UCSD-AML1 (cell line): Measurements from ENCODE around the gene UFC1.
"Not testable (repeated sequence)": the region's sequence is repeated elsewhere in the genome, so short reads cannot be mapped to it uniquely, and the experiment has no call there.

ENCODE experiments used
- DNase-seq: peaks from one replicate; lab custom pipeline; 2025; ENCODE audit not compliant: unreplicated experiment; lab: John Stamatoyannopoulos, UW

Gene UFC1

GRCh38 chr1:161153682-161154337 is at the start of gene UFC1:
Gene UFC1 (plus strand): TSS chr1:161153978. CDS start chr1:161153998, 20 bp downstream.
- peak; percentile 82 for DNase-seq

- DNase-seq, result no peak
These were observed 47.3 kb upstream of the UFC1 start for GRCh38 chr1:161106431-161106830.

- no peak for DNase-seq
These were observed 42.7 kb upstream of the UFC1 start for GRCh38 chr1:161111117-161111516.

GRCh38 chr1:161111527-161111926 is 42.3 kb upstream of the UFC1 start:
- DNase-seq, result no peak

- DNase-seq, result no peak
These were observed 39.9 kb upstream of the UFC1 start for GRCh38 chr1:161113915-161114314.

- no peak for DNase-seq
These were observed 39.2 kb upstream of the UFC1 start for GRCh38 chr1:161114556-161114955.

- no peak for DNase-seq
These were observed 38.6 kb upstream of the UFC1 start for GRCh38 chr1:161115132-161115711.

GRCh38 chr1:161115961-161116360 is 37.8 kb upstream of the UFC1 start:
- DNase-seq, result not testable (repeated sequence)

- DNase-seq, result peak; percentile 87
These were observed 35.8 kb upstream of the UFC1 start, which contains the start of the genes NIT1 and PFDN2 for GRCh38 chr1:161117759-161118581. Gene NIT1 (plus strand): TSS chr1:161118105. CDS start chr1:161118177, 72 bp downstream. Gene PFDN2 (minus strand): TSS chr1:161118037. CDS start chr1:161118026, 11 bp downstream.

- DNase-seq, result peak; percentile 36
These were observed 34.5 kb upstream of the UFC1 start for GRCh38 chr1:161119092-161119903.

- DNase-seq, result no peak
These were observed 32.6 kb upstream of the UFC1 start for GRCh38 chr1:161121042-161121650.

GRCh38 chr1:161121834-161122233 is 31.9 kb upstream of the UFC1 start:
- no peak for DNase-seq

GRCh38 chr1:161122967-161123366 is 30.8 kb upstream of the UFC1 start:
- no peak for DNase-seq

- no peak for DNase-seq
These were observed 26.1 kb upstream of the UFC1 start for GRCh38 chr1:161127649-161128048.

GRCh38 chr1:161128591-161129420 is 25.0 kb upstream of the UFC1 start:
- no peak for DNase-seq

- no peak for DNase-seq
These were observed 23.5 kb upstream of the UFC1 start for GRCh38 chr1:161130266-161130665.

GRCh38 chr1:161131523-161132409 is 22.0 kb upstream of the UFC1 start:
- DNase-seq, result no peak

GRCh38 chr1:161132410-161133219 is 21.2 kb upstream of the UFC1 start, which contains the start of gene DEDD:
Gene DEDD (minus strand): TSS chr1:161132667. CDS start chr1:161124462, 8,205 bp downstream.
- peak; percentile 93 for DNase-seq
